Colonic mucosa (tissue), 4 donors: ENCODE results near the gene CDC20. TPM values are rescaled to one million over a fixed set of nuclear protein-coding genes. Genes with fewer than 3 reads are reported as not detected.

Experiments
- DNase-seq: peaks from one replicate; pipeline ENCODE4 v3.0.0-alpha.2; 2020
- H3K27ac ChIP-seq: fragments of 200-600 bp; one replicate; pipeline ENCODE4 v1.8.0; 2021
- H3K27me3 ChIP-seq: fragments of 200-600 bp; one replicate; pipeline ENCODE4 v1.8.0; 2021
- H3K36me3 ChIP-seq: fragments of 200-600 bp; one replicate; pipeline ENCODE4 v1.8.0; 2021
- H3K4me1 ChIP-seq: fragments of 200-600 bp; one replicate; pipeline ENCODE4 v1.8.0; 2021; ENCODE audit warnings: mild to moderate bottlenecking
- H3K4me3 ChIP-seq: fragments of 200-600 bp; one replicate; pipeline ENCODE4 v1.8.0; 2021
- H3K9ac ChIP-seq, 2 donors: one replicate each; pipeline ENCODE4 v1.7.0; 2013; ENCODE audit warnings: control low read depth in 2 of 2, low read depth in 2 of 2, low read length in 2 of 2
- H3K9me3 ChIP-seq: fragments of 200-600 bp; one replicate; pipeline ENCODE4 v1.8.0; 2021
- CTCF ChIP-seq: fragments of 200-600 bp; IDR thresholded peaks from one replicate; pipeline ENCODE4 v1.8.0; 2022; ENCODE audit warnings: antibody characterized with exemption, mild to moderate bottlenecking
- intact Hi-C: fragments of 100-400 bp; cut with DNase I; formaldehyde crosslinking; loops from one replicate; pipeline ENCODE4 v1.14.1; 2022
- total RNA-seq, 2 donors: library from RNA; stranded (reverse); fragmentation: NEBNext Ultra II Directional in 1 of 2; extraction: Animal tissue kit (Norgen Biotek cat#: 25700) in 1 of 2; gene quantifications; one replicate each; pipeline ENCODE4 v1.2.1, GENCODE V29; 2021
- donor health status: healthy.
- donor health status: DM: no; HTN: no; CAD: no.
- donor health status: DM: no; HTN: no; CAD: no.

The CDC20 gene
- total RNA-seq, 2 donors from 2014 or later, result 42.6 to 201 TPM

DNA sequence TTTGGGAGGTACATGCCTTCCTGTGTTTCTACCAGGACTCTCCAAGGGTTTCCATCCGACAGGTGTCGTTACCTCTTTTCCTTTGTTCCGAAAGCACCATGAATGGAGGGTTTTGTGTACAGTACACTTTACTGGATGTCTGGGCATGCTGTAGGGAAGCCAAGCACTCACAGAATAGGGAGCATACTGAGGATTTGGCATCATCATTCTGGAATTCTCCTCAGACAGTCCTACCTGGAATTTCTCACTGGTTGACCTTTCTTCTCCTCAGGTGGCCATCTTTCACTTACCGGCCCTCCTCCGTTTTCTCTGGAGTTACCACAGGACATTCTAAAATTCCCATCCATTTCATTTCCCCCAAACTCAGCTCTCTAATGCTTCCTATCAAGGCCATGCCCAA lies 27.1 kb upstream of the CDC20 start:
- TF ChIP-seq CTCF, result no peak
- no peak overlapping the region for H3K4me3 ChIP-seq
- no peaks in the 10 kb centered on the region for H3K4me1 ChIP-seq
- no peaks in the 10 kb centered on the region for H3K9me3 ChIP-seq
- H3K27ac ChIP-seq, result no peak overlapping the region
- DNase-seq, result no peak
- no peak overlapping the region for H3K9ac ChIP-seq
- H3K27me3 ChIP-seq, result no peaks in the 10 kb centered on the region
- intact Hi-C loops, result no loop called here
- no peaks in the 10 kb centered on the region for H3K36me3 ChIP-seq

GRCh38 chr1:43334453-43335205 lies 24.2 kb upstream of the CDC20 start:
- Histone ChIP-seq H3K9ac (no peak overlapping the region), H3K27me3 (no peaks in the 10 kb centered on the region), H3K27ac (no peak overlapping the region), H3K9me3 (no peaks in the 10 kb centered on the region), H3K4me3 (no peak overlapping the region), H3K4me1 (no peaks in the 10 kb centered on the region), H3K36me3 (no peaks in the 10 kb centered on the region)
- intact Hi-C loops, result no loop called here
- DNase-seq, result no peak
- no peak for TF ChIP-seq CTCF

- H3K36me3 ChIP-seq, result no peaks in the 10 kb centered on the region
- intact Hi-C loops, result no loop called here
- H3K27me3 ChIP-seq, result no peaks in the 10 kb centered on the region
- H3K4me3 ChIP-seq, result no peak within 1 kb of the TSS
- H3K9me3 ChIP-seq, result no peaks in the 10 kb centered on the region
- no peak for DNase-seq
- no peak within 1 kb of the TSS for H3K27ac ChIP-seq
- no peak for TF ChIP-seq CTCF
- H3K9ac ChIP-seq, result no peak within 1 kb of the TSS
- no peaks in the 10 kb centered on the region for H3K4me1 ChIP-seq
Observed at GRCh38 chr1:43337588-43337987, 21.2 kb upstream of the CDC20 start, which contains the start of gene MPL. MPL (plus strand) TSS chr1:43337818; CDS start chr1:43337849, 31 bp downstream.

- no peaks in the 10 kb centered on the region for H3K4me1 ChIP-seq
- H3K27ac ChIP-seq, result no peak overlapping the region
- TF ChIP-seq CTCF, result no peak
- H3K9ac ChIP-seq, result no peak overlapping the region
- DNase-seq, result no peak
- no peak overlapping the region for H3K4me3 ChIP-seq
- no peaks in the 10 kb centered on the region for H3K27me3 ChIP-seq
- H3K36me3 ChIP-seq, result no peaks in the 10 kb centered on the region
- no peaks in the 10 kb centered on the region for H3K9me3 ChIP-seq
- intact Hi-C loops, result no loop called here
Observed at GRCh38 chr1:43338001-43338400, 20.8 kb upstream of the CDC20 start.

GRCh38 chr1:43339584-43340232 lies 19.1 kb upstream of the CDC20 start:
- no peak for TF ChIP-seq CTCF
- Histone ChIP-seq H3K27me3 (no peaks in the 10 kb centered on the region), H3K27ac (no peak overlapping the region), H3K4me3 (no peak overlapping the region), H3K9ac (no peak overlapping the region), H3K36me3 (no peaks in the 10 kb centered on the region), H3K4me1 (no peaks in the 10 kb centered on the region), H3K9me3 (no peaks in the 10 kb centered on the region)
- intact Hi-C loops, result no loop called here
- DNase-seq, result no peak
